Liver (tissue), 9 donors: ENCODE results near the gene PPP3CB. TPM values are rescaled to one million over a fixed set of nuclear protein-coding genes. Genes with fewer than 3 reads are reported as not detected.

Source experiments
- DNase-seq: peaks from one replicate; pipeline ENCODE4 v3.0.0-alpha.2; 2017; ENCODE audit warnings: low spot score
- H3K27ac ChIP-seq, 2 donors: one replicate each; pipeline ENCODE4 v1.7.0; 2013; ENCODE audit warnings: inconsistent platforms in 2 of 2, low read length in 2 of 2, control low read depth in 1 of 2, low read depth in 1 of 2, mild to moderate bottlenecking in 1 of 2
- H3K27me3 ChIP-seq, 4 donors: one replicate each; pipeline versions ENCODE4 v1.6.1 to v1.7.0; 2013; ENCODE audit warnings: low read length in 3 of 4, inconsistent platforms in 1 of 4, mild to moderate bottlenecking in 1 of 4, moderate library complexity in 1 of 4; ENCODE audit not compliant: control insufficient read depth in 4 of 4, insufficient read depth in 4 of 4
- H3K36me3 ChIP-seq, 4 donors: one replicate each; pipeline versions ENCODE4 v1.6.1 to v1.7.0; 2013; ENCODE audit warnings: low read length in 3 of 4, mild to moderate bottlenecking in 3 of 4, low read depth in 1 of 4, moderate library complexity in 1 of 4; ENCODE audit not compliant: control insufficient read depth in 4 of 4, insufficient read depth in 3 of 4
- H3K4me1 ChIP-seq, 4 donors: one replicate each; pipeline versions ENCODE4 v1.6.1 to v1.7.0; 2013; ENCODE audit warnings: low read length in 3 of 4, mild to moderate bottlenecking in 3 of 4, moderate library complexity in 1 of 4; ENCODE audit not compliant: control insufficient read depth in 4 of 4, insufficient read depth in 4 of 4
- H3K4me3 ChIP-seq, 3 donors: one replicate each; pipeline versions ENCODE4 v1.6.1 to v1.7.0; 2013; ENCODE audit warnings: low read length in 3 of 3, control low read depth in 1 of 3, low read depth in 1 of 3, mild to moderate bottlenecking in 1 of 3
- H3K9ac ChIP-seq, 2 donors: one replicate each; pipeline ENCODE4 v1.7.0; 2013; ENCODE audit warnings: low read length in 2 of 2, mild to moderate bottlenecking in 2 of 2, moderate library complexity in 2 of 2, control low read depth in 1 of 2, low read depth in 1 of 2
- H3K9me3 ChIP-seq, 4 donors: one replicate each; pipeline versions ENCODE4 v1.6.1 to v1.7.0; 2013; ENCODE audit warnings: low read length in 3 of 4; ENCODE audit not compliant: control insufficient read depth in 4 of 4
- ATF3 ChIP-seq: IDR thresholded peaks from 2 replicates; pipeline ENCODE4 v1.6.1; 2016; ENCODE audit warnings: antibody characterized with exemption
- CTCF ChIP-seq: fragments of 150-350 bp; IDR thresholded peaks from 2 replicates; pipeline ENCODE4 v1.5.1; 2017; ENCODE audit warnings: improper control_type of control experiment, low read depth, low read length; ENCODE audit not compliant: missing input control
- EGR1 ChIP-seq, 2 donors: IDR thresholded peaks; 2 replicates each; pipeline ENCODE4 v1.6.1; 2016 to 2018; ENCODE audit warnings: antibody characterized with exemption in 2 of 2, low read depth in 2 of 2
- FOXA1 ChIP-seq: IDR thresholded peaks from 2 replicates; pipeline ENCODE4 v1.6.1; 2016; ENCODE audit warnings: antibody characterized with exemption
- FOXA2 ChIP-seq: IDR thresholded peaks from 2 replicates; pipeline ENCODE4 v1.6.1; 2016; ENCODE audit warnings: antibody characterized with exemption
- GABPA ChIP-seq, 2 donors: IDR thresholded peaks in 1 of 2; conservative IDR thresholded peaks in 1 of 2; 2 replicates each; pipeline ENCODE4 v1.6.1; 2016; ENCODE audit warnings: antibody characterized with exemption in 2 of 2, mild to moderate bottlenecking in 1 of 2, moderate library complexity in 1 of 2
- HNF4A ChIP-seq, 2 donors: conservative IDR thresholded peaks; 2 replicates each; pipeline ENCODE4 v1.6.1; 2016; ENCODE audit warnings: antibody characterized with exemption in 2 of 2, mild to moderate bottlenecking in 2 of 2
- HNF4G ChIP-seq: IDR thresholded peaks from 2 replicates; pipeline ENCODE4 v1.6.1; 2016; ENCODE audit warnings: antibody characterized with exemption
- JUND ChIP-seq, 2 donors: IDR thresholded peaks; 2 replicates each; pipeline ENCODE4 v1.6.1; 2016; ENCODE audit warnings: antibody characterized with exemption in 2 of 2
- MAX ChIP-seq: IDR thresholded peaks from 2 replicates; pipeline ENCODE4 v1.6.1; 2016; ENCODE audit warnings: antibody characterized with exemption
- NR2F2 ChIP-seq: IDR thresholded peaks from 2 replicates; pipeline ENCODE4 v1.6.1; 2016; ENCODE audit warnings: antibody characterized with exemption
- RAD21 ChIP-seq, 2 donors: IDR thresholded peaks; 2 replicates each; pipeline ENCODE4 v1.6.1; 2016; ENCODE audit warnings: antibody characterized with exemption in 2 of 2, mild to moderate bottlenecking in 2 of 2
- REST ChIP-seq: IDR thresholded peaks from 2 replicates; pipeline ENCODE4 v1.6.1; 2016; ENCODE audit warnings: antibody characterized with exemption, mild to moderate bottlenecking
- RXRA ChIP-seq, 2 donors: IDR thresholded peaks; 2 replicates each; pipeline ENCODE4 v1.6.1; 2017 to 2018; ENCODE audit warnings: antibody characterized with exemption in 2 of 2, mild to moderate bottlenecking in 1 of 2
- SP1 ChIP-seq: IDR thresholded peaks from 2 replicates; pipeline ENCODE4 v1.6.1; 2018; ENCODE audit warnings: antibody characterized with exemption, mild to moderate bottlenecking
- TAF1 ChIP-seq: conservative IDR thresholded peaks from 2 replicates; pipeline ENCODE4 v1.6.1; 2016; ENCODE audit warnings: antibody characterized with exemption, mild to moderate bottlenecking
- YY1 ChIP-seq: IDR thresholded peaks from 2 replicates; pipeline ENCODE4 v1.6.1; 2016; ENCODE audit warnings: antibody characterized with exemption, mild to moderate bottlenecking
- ZBTB33 ChIP-seq: IDR thresholded peaks from 2 replicates; pipeline ENCODE4 v1.6.1; 2016; ENCODE audit warnings: antibody characterized with exemption
- WGBS: extraction: QIAGEN DNeasy Blood & Tissue Kit; methylation state at CpG from one replicate; pipeline ENCODE4 v1.1.7; 2013; 5-methylcytosine and 5-hydroxymethylcytosine counted together
- polyA plus RNA-seq, 2 donors: library from polyadenylated mRNA; stranded (reverse) in 1 of 2; unstranded in 1 of 2; fragments of 200-250 nt in 1 of 2; fragments of >200 nt in 1 of 2; fragmentation: Nextera tagmentation in 1 of 2; extraction: Ambion mirVana in 1 of 2; gene quantifications; one replicate each; pipeline versions ENCODE4 v1.2.1 to v1.2.3, GENCODE V29; 2013 to 2015
- total RNA-seq, 2 donors: library from RNA; depleted of rRNA; stranded (reverse); fragments of >200 nt; gene quantifications; one replicate each; pipeline ENCODE4 v1.2.3, GENCODE V29; 2014
- donor health status: healthy.
- donor health status: healthy.
- donor health status: healthy.
- donor health status: healthy.
- donor health status: healthy.

The PPP3CB gene
- total and polyA plus RNA-seq, 4 donors: 5.7 to 22.4 (median 11.4) TPM

GRCh38 chr10:73485320-73485719 lies 10.5 kb downstream of the PPP3CB start:
- Histone ChIP-seq H3K27ac (no peak overlapping the region), H3K9ac (no peak overlapping the region), H3K4me1 (no peaks in the 10 kb centered on the region), H3K27me3 (no peaks in the 10 kb centered on the region), H3K36me3 (peaks cover 0 to 2% (median 0%) of the 10 kb centered on the region in 4 donors), H3K4me3 (no peak overlapping the region), H3K9me3 (no peaks in the 10 kb centered on the region)
- no peak for DNase-seq
- TF ChIP-seq MAX (no peak), NR2F2 (no peak), FOXA2 (no peak), ATF3 (no peak), EGR1 (IDR thresholded peaks at IDR 0.05; ENCODE audit: low read depth in 2 of 2) (no peak), RAD21 (IDR thresholded peaks at IDR 0.05) (no peak), JUND (IDR thresholded peaks at IDR 0.05) (no peak), HNF4A (conservative IDR thresholded peaks at IDR 0.05) (no peak), REST (no peak), RXRA (IDR thresholded peaks at IDR 0.05) (no peak), ZBTB33 (no peak), SP1 (no peak), FOXA1 (no peak), GABPA (IDR thresholded peaks at IDR 0.05 in 1 of 2, conservative IDR thresholded peaks at IDR 0.05 in 1 of 2) (no peak), HNF4G (no peak), YY1 (no peak), CTCF (no peak), TAF1 (no peak)
- 58% methylated on average over 1 of the region's 1 CpG for WGBS

GRCh38 chr10:73480158-73480557 lies 15.7 kb downstream of the PPP3CB start:
- Histone ChIP-seq H3K9ac (no peak overlapping the region), H3K4me1 (no peaks in the 10 kb centered on the region), H3K4me3 (no peak overlapping the region), H3K27ac (no peak overlapping the region), H3K9me3 (no peaks in the 10 kb centered on the region), H3K36me3 (peaks cover 6 to 26% (median 17%) of the 10 kb centered on the region in 4 donors), H3K27me3 (no peaks in the 10 kb centered on the region)
- WGBS: 89% methylated on average over 7 of the region's 7 CpGs
- no peak for DNase-seq
- TF ChIP-seq TAF1: no peak
- no peak for TF ChIP-seq FOXA2
- TF ChIP-seq SP1: no peak
- no peak for TF ChIP-seq GABPA (IDR thresholded peaks at IDR 0.05 in 1 of 2, conservative IDR thresholded peaks at IDR 0.05 in 1 of 2)
- no peak for TF ChIP-seq EGR1 (IDR thresholded peaks at IDR 0.05; ENCODE audit: low read depth in 2 of 2)
- TF ChIP-seq HNF4G: no peak
- no peak for TF ChIP-seq ATF3
- no peak for TF ChIP-seq MAX
- TF ChIP-seq REST: no peak
- TF ChIP-seq HNF4A (conservative IDR thresholded peaks at IDR 0.05): no peak
- no peak for TF ChIP-seq NR2F2
- TF ChIP-seq RAD21 (IDR thresholded peaks at IDR 0.05): no peak
- no peak for TF ChIP-seq FOXA1
